Fibroblast of mammary gland (primary cell): ENCODE data around the gene EXOC4.

ENCODE experiments used
- DNase-seq: peaks from one replicate; pipeline ENCODE4 v3.0.0-alpha.2; 2010; ENCODE audit warnings: low read depth
- H3K4me3 ChIP-seq: 2 replicates; pipeline ENCODE4 v1.5.1; 2011; ENCODE audit warnings: low read depth, mild to moderate bottlenecking, low read length, moderate library complexity; ENCODE audit not compliant: control insufficient read depth
- TF ChIP-seq, protein P1 (sequence below): conservative IDR thresholded peaks from 2 replicates; pipeline ENCODE4 v1.5.1; 2011; ENCODE audit warnings: low read depth, low read length, inconsistent platforms; ENCODE audit not compliant: control insufficient read depth, insufficient read depth

Gene EXOC4

GRCh38 chr7:133650069-133650468 is 397.2 kb downstream of the EXOC4 start:
- TF ChIP-seq, protein P1, sequence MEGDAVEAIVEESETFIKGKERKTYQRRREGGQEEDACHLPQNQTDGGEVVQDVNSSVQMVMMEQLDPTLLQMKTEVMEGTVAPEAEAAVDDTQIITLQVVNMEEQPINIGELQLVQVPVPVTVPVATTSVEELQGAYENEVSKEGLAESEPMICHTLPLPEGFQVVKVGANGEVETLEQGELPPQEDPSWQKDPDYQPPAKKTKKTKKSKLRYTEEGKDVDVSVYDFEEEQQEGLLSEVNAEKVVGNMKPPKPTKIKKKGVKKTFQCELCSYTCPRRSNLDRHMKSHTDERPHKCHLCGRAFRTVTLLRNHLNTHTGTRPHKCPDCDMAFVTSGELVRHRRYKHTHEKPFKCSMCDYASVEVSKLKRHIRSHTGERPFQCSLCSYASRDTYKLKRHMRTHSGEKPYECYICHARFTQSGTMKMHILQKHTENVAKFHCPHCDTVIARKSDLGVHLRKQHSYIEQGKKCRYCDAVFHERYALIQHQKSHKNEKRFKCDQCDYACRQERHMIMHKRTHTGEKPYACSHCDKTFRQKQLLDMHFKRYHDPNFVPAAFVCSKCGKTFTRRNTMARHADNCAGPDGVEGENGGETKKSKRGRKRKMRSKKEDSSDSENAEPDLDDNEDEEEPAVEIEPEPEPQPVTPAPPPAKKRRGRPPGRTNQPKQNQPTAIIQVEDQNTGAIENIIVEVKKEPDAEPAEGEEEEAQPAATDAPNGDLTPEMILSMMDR = no peak
- H3K4me3 ChIP-seq = no peak overlapping the region
- peak; percentile 63 for DNase-seq

DNA sequence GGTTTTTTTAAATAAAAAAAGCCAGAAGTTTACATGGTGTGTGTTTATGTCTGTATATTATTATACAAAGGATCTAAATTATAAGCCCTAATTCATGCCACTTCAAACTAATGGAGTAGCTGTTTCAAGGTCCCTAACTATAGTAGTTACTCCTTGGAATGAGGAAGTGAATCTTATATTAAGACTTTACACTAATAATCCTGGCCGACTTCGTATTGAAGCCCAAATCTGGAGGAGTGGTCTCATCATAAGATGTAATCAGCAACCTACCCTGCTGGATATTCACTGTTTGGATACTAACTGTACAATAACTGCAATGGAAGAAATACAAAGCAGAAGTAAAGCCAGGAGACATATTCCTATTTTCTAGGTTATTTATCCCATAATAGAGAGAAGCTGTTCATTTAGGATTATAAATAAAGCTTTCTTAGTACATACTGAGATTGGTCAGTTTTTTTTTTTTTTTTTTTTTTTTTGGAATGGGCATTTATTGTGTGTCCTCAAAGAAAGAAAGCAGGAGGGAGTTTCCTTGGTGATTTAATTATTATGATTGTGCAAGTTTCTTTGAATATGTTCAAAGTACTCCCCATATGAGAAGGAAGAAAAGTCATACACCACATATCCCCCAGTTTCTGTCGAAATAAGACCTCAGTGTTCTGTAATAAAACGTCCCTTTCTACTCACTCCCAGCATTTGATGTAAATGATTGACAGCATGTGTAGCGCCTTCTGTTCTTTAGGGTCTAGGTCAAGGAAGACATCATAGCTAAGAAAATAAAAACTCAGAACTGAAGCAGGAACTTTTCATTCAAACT is 397.8 kb downstream of the EXOC4 start:
- H3K4me3 ChIP-seq = no peak overlapping the region
- TF ChIP-seq, protein P1 = no peak
- peak; percentile 21 for DNase-seq

GRCh38 chr7:133652547-133652946 is 399.7 kb downstream of the EXOC4 start:
- TF ChIP-seq, protein P1 = no peak

GRCh38 chr7:133654547-133654946 is 401.7 kb downstream of the EXOC4 start:
- H3K4me3 ChIP-seq = no peak overlapping the region
- TF ChIP-seq, protein P1 = no peak
- no peak for DNase-seq

More at GRCh38 chr7:133652547-133652946, 399.7 kb downstream of the EXOC4 start:
- no peak overlapping the region for H3K4me3 ChIP-seq
- DNase-seq = no peak

DNA sequence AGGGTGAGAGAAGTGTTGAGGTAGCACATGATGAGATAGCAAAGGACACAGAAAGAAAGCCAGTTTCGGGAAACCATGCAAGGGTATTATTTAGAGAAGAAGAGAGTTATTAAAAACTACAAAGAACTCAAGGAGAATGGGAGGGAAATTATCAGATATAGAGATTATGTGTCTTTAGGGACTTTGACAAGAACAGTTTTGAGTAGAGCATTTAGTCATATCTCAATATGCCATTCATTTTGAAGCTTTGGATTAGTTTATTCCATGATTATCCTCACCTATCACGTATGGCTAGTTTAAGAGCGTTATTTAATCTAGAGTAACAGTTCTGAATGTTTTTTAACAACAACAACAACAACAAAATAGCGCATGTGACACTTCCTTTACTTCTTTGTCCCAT is 409.4 kb downstream of the EXOC4 start:
- no peak overlapping the region for H3K4me3 ChIP-seq
- TF ChIP-seq, protein P1 = no peak
- DNase-seq = no peak

DNA sequence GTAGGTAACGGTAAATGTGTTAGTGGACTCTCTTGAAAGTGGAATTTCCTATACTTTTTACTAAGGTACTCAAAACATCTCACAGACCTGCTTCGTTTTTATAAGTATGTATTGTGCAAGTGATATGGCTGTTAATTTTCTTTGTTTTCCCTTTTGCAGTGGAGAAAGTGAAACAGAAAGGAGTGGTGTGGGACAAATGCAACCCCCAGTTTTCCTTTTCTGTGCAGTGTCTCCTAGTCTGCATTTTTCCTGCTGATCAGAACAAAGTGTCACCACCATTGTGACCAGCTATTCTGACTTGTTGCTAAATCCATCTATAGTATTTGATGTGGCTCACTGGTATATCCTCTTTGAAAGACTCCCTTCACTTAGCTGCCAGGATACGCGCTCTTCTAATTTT is 410.0 kb downstream of the EXOC4 start:
- TF ChIP-seq, protein P1 = no peak
- DNase-seq = no peak

More for the DNA sequence above, 410.0 kb downstream of the EXOC4 start:
- no peak overlapping the region for H3K4me3 ChIP-seq
